Kidney tubule cell (primary cell): Measurements from ENCODE around the gene UPB1.

Experiments
- DNase-seq: peaks from one replicate; pipeline ENCODE4 v3.0.0-alpha.2; 2018; ENCODE audit warnings: low spot score

Gene UPB1

DNA sequence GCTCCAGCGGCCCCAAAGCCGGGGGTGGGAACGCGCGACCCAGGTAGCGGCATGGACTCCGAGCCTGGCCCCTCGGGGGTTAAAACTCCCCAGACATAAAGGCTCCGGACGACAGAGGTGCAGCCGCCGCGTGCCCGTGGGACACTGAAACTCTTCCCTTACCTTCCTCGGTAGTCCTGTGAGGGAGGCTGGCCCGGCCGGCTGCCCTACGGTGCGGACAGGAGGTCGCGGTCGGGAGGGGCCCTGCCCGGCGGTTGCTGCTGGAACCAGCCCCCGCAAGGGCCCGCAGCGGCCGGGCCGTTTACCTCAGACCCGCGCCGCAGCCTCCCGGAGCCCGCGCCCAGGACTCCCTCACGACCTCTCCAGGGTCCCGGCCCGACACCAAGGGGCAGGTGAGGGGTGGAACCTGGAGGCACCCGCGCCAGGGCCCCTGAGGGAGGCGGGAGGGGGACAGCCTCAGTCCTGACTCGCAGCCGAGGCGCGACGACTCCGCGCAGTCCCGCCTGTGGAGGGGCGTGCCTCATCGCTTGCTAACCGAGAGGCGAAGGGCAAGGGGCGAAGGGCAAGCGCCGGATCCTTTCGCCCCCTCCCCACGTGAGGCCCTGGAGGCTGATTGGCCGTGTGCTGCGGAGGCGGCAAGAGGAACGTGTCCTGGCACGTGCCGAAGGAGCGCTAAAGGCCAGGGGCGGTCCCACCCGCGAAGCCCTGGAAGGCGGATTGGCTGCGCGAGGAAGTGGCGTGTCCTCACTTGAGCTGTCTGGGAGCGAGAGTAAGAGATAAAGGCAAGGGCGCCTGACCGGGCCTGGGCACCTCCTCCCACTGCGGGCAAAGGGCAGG lies at the start of gene UPB1:
Gene UPB1 (plus strand): TSS at position 805 of the 837 bp plus-strand sequence. CDS start 72 bp downstream, outside the sequence.
- DNase-seq: no peak

- DNase-seq: peak; percentile 35
Observed at GRCh38 chr22:24445481-24446259, 49.5 kb upstream of the UPB1 start.

GRCh38 chr22:24446260-24446611 lies 48.9 kb upstream of the UPB1 start:
- no peak for DNase-seq

DNA sequence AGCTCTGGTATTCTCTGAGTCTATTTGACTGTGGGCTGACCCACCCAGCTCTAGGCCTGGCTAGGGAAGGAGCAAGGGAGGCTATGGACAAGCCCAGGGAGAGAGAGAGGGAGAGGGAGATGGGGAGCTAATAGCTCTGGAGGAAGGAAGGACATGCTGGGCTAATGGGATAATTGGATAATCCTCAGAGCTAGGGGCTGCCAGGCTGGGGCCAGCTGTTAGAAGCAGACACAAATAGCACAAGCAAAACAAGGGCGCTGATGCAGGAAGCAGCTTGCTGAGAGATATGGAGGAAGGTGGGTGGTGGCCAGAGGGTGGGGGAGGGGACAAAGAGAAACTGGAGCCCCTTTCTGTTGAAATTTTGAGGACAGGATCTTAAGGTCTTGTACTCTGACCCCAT lies 44.5 kb upstream of the UPB1 start:
- no peak for DNase-seq

DNA sequence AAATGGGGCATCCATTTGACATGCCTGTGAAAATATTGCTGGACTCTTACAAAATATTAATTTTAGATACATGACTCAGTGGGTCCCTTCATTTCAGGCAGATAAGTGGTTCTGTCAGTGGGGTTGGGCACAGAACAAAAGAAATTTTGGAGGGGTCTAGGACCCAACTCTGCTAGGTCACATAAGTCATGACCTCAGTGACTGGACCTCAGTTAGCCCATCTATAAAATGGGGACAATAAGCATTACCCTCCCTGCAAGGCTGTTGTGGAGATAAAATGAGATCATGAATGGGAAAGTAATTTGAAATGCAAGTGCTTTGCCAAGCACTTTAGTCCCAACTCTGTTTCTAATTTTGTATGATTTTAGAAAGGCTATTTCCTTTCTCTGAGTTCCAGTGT lies 44.0 kb upstream of the UPB1 start:
- no peak for DNase-seq

DNA sequence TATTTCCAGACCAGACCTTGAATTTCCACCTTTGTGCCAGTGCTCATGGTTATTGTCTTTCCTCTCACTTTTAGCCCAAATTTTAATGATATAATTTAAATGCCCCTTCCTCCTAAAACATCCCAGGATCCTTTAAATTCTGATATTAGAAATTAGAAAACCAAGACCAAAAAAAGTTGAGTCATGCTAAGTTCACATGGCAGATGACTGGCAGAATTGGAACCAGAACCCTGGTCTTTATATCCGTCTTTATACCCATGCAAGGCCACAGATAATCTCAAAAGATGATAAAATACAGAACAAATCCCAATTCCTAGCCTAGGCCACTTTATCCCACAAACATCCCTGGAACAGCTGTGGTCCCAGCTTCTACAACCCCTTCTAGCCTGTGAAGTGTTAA lies 41.3 kb upstream of the UPB1 start:
- DNase-seq: no peak

- DNase-seq: no peak
Observed at GRCh38 chr22:24455039-24455438, 40.1 kb upstream of the UPB1 start.

DNA sequence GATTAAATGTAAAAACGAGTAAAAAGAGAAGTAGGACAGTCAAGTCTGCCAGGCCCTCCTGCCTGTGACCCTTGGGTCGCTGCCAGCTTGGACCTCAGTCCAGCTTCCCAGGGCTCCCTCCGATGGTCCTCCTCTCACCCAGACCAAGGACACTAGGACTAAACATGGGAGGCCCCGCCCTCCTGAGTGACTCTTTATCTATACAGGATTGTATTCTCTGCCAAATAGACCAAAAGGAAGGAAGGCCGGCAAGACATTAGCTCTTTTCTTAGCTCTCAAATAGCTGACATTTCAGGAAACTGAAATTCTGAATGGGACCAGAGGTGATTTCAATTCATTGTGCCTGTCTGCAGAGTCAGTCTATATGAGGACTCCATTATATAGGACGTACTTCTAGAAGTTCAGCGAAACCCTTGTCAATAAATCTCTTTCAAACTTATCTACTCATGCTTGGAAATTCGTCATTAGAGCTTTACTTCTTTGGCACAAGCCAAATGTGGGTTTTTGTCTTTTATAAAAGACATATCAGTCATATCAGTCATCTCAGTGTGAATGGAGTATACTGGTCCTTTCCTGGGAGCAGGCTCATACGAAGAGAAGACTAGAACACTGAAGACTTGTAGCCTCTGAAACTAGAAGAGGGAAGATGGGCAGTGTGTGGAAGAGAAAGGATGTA lies 39.2 kb upstream of the UPB1 start:
- DNase-seq: no peak

DNA sequence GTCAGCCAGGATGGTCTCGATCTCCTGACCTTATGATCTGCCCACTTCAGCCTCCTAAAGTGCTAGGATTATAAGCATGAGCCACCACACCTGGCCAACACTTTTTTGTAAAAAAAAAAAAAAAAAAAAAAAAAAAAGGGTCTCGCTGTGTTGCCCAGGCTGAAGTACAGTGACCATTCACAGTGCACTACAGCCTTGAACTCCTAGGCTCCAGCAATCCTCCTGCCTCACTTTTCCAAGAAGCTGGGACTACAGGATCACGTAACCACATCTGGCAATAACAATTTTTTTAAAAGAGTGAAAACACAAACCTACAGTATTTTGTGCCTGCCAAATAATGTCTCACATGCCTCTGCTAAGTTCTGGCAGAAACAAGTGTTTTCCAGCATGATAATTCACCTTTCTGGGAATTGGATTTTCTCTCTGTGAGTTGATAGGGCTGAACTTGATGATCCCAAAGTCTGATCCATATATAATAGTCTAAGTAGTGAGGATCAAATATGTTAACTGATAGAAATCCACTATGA lies 37.2 kb upstream of the UPB1 start:
- no peak for DNase-seq

GRCh38 chr22:24459911-24460310 lies 35.2 kb upstream of the UPB1 start:
- no peak for DNase-seq

- no peak for DNase-seq
Observed at GRCh38 chr22:24460418-24461089, 34.6 kb upstream of the UPB1 start.

DNA sequence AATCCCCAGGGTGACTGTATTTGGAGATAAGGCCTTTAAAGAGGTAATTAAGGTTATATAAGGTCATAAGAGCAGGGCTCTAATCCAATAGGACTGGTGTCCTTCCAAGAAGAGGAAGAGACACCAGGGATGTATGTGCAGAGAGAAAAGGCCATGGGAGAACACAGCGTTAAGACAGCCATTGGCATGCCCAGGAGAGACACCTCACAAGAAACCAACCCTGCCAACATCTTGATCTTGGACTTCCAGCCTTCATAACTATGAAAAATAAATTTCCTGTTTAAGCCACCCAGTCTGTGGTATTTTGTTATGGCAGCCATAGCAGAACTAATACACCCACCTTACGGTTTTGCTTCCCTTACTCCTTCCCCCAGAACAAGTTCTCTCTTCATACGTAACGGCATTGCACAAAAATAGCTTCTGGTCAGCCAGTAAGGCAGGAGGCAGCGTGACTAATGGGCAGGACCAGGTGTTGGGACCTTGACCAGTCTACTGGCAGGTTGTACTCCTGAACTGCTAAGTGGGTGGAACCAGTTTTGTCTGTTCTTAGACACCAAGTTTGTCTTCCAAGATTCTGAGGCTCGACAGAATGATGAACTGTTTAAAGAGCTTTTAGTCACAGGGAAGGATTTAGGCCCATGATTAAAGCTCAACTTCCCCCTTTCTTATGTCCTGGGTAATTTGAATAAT lies 31.9 kb upstream of the UPB1 start:
- no peak for DNase-seq

DNA sequence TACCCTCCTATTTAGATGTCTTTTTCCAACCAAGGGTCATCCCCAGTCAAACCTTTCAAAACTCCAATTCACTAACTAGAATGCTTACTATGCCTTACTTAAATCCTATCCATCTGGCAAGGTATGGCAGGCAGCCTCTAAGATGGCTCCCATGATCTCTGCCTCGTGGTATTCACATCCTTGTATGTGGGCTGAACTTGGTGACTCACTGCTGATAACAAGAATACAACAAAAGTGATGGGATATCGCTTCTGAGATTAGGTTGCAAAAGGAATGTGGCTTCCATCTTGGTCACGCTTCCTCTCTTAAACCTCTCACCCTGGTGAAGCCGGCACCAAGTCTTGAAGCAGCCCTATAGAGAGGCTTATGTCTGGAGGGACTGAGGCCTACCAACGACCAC lies 29.6 kb upstream of the UPB1 start:
- DNase-seq: peak; percentile 56

- peak; percentile 9 for DNase-seq
Observed at GRCh38 chr22:24465975-24466374, 29.2 kb upstream of the UPB1 start.

- DNase-seq: peak; percentile 66
Observed at GRCh38 chr22:24466716-24467328, 28.3 kb upstream of the UPB1 start.

DNA sequence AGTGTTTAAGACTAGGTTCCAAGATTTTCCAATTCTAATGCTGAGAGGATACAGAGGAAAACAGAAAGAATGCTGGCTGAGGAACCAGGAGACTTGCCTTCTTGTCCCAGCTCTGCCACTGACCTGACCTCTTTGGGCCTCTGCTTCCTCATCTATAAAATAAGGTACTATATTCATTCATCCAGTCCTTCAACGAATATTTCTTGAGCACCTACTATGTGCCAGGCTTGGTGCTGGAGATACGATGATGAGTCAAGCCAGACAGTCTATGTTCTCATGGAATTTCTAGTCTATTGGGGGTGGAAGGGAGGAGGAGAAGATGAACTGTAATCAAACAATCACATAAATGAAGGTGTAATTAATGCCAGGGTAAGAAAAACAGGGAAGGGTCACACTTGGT lies 27.8 kb upstream of the UPB1 start:
- no peak for DNase-seq

DNA sequence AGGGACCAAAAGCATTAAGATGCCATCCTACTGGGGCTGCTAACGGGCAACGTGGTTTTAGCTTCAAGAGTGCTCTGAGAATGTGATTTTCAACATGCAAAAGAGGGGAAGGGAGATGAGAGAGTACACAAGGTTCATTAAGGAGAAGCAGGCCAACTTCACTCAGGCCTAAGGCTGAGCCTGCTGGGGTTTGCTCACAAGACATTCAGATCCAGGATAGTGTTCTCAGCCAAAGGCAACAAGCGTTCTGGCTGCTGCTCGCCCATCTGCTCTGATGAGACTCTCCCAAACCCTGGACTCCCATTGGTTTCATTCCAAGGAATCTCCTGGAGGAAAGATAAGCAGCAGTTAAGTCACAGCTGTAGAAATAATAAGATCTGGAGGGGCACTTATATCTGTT lies 23.6 kb upstream of the UPB1 start:
- no peak for DNase-seq

DNA sequence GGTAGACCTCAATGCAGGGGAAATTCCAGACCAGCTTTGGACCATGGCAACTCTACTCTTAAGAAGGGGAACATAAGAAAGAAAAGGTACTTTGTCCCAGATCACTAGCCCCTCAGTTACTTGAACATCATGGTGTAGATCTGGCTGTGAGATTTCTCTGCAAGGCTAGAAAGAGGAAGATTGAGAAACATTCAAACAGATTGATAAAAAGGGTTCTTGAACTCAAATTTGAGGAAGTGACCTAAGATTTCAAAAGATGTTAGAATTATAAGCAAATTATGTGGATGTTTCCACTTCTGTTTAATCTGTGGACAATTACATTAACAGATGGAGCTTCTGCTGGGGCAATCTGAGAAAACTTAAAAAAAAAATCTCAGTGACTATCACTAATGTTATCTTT lies 21.8 kb upstream of the UPB1 start:
- no peak for DNase-seq

DNA sequence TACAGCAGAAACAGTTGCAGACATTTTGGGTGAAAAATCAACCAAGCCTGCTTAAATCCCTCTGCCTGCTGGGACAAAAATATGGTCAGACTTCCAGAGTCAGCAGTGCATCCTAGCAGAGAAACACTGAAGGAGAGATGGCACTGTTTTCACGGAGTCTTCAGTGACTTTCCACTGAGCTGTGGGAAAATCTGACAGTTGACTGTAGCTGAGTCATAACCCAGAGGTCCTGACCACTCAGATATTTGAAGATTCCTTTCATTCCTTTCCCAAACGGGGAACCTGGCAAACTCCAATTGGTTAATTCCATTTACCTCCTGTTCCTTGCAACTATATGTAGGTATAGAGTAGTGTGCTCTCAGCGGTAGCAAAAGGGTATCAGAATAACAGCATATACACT lies 20.9 kb upstream of the UPB1 start:
- peak; percentile 90 for DNase-seq

GRCh38 chr22:24474649-24475255 lies 20.4 kb upstream of the UPB1 start:
- DNase-seq: no peak

- no peak for DNase-seq
Observed at GRCh38 chr22:24481641-24482040, 13.5 kb upstream of the UPB1 start.
